Central memory CD8-positive, alpha-beta T cell (primary cell): ENCODE data around the gene OSBPL10.

ENCODE experiments used
- ATAC-seq: fragments of 150-1000 bp; cut with Tn5 transposase; replicated peaks from 2 replicates; pipeline ENCODE4 v1.10.0; 2022; ENCODE audit warnings: mild to moderate bottlenecking, moderate FRiP score, moderate number of reproducible peaks; ENCODE audit not compliant: poor library complexity, severe bottlenecking; ENCODE audit errors: extremely low read depth
- DNase-seq, 2 donors: peaks; one replicate each; pipeline ENCODE4 v3.0.0; 2021; ENCODE audit warnings: low spot score in 2 of 2
- H3K27ac Mint-ChIP-seq: one replicate; pipeline ENCODE4 v1.8.0; 2022; ENCODE audit warnings: low read depth, mild to moderate bottlenecking, moderate library complexity, mixed read lengths
- H3K27me3 Mint-ChIP-seq: one replicate; pipeline ENCODE4 v1.8.0; 2022; ENCODE audit warnings: mixed read lengths
- H3K36me3 Mint-ChIP-seq: one replicate; pipeline ENCODE4 v1.8.0; 2022; ENCODE audit warnings: mild to moderate bottlenecking, moderate library complexity, mixed read lengths; ENCODE audit not compliant: insufficient read depth
- H3K4me1 Mint-ChIP-seq: one replicate; pipeline ENCODE4 v1.8.0; 2022; ENCODE audit warnings: mixed read lengths
- H3K4me3 Mint-ChIP-seq: one replicate; pipeline ENCODE4 v1.8.0; 2022; ENCODE audit warnings: mild to moderate bottlenecking, moderate library complexity, mixed read lengths
- H3K9me3 Mint-ChIP-seq: one replicate; pipeline ENCODE4 v1.8.0; 2022; ENCODE audit warnings: mixed read lengths

The OSBPL10 gene

GRCh38 chr3:31629054-31629453, 352.0 kb downstream of the OSBPL10 start:
- Mint-ChIP-seq H3K27ac (no peak overlapping the region), H3K9me3 (no peaks in the 10 kb centered on the region), H3K4me1 (peaks cover 5% of the 10 kb centered on the region), H3K27me3 (no peaks in the 10 kb centered on the region), H3K4me3 (no peak overlapping the region), H3K36me3 (peaks cover 66% of the 10 kb centered on the region)
- ATAC-seq: no peak
- no peak for DNase-seq

- DNase-seq (no peak), ATAC-seq (no peak)
- Mint-ChIP-seq H3K4me3 (no peak overlapping the region), H3K27me3 (no peaks in the 10 kb centered on the region), H3K36me3 (peaks cover 51% of the 10 kb centered on the region), H3K4me1 (peaks cover 19% of the 10 kb centered on the region), H3K9me3 (no peaks in the 10 kb centered on the region), H3K27ac (no peak overlapping the region)
Observed at GRCh38 chr3:31625358-31625757, 355.7 kb downstream of the OSBPL10 start.

- Mint-ChIP-seq H3K27ac (peak overlapping the region; percentile 20), H3K4me3 (no peak overlapping the region), H3K27me3 (no peaks in the 10 kb centered on the region), H3K36me3 (peaks cover 47% of the 10 kb centered on the region), H3K9me3 (no peaks in the 10 kb centered on the region), H3K4me1 (peaks cover 19% of the 10 kb centered on the region)
- ATAC-seq (no peak), DNase-seq (no peak)
Observed at GRCh38 chr3:31624083-31624709, 356.9 kb downstream of the OSBPL10 start.

- DNase-seq (no peak), ATAC-seq (no peak)
- Mint-ChIP-seq H3K9me3 (no peaks in the 10 kb centered on the region), H3K4me3 (no peak overlapping the region), H3K4me1 (peaks cover 19% of the 10 kb centered on the region), H3K27me3 (no peaks in the 10 kb centered on the region), H3K27ac (no peak overlapping the region), H3K36me3 (peaks cover 48% of the 10 kb centered on the region)
Observed at GRCh38 chr3:31622636-31623288, 358.3 kb downstream of the OSBPL10 start.

- peaks cover 19% of the 10 kb centered on the region for H3K4me1 Mint-ChIP-seq
- no peaks in the 10 kb centered on the region for H3K9me3 Mint-ChIP-seq
- H3K27ac Mint-ChIP-seq: no peak overlapping the region
- ATAC-seq (no peak), DNase-seq (no peak)
- no peaks in the 10 kb centered on the region for H3K27me3 Mint-ChIP-seq
- peaks cover 43% of the 10 kb centered on the region for H3K36me3 Mint-ChIP-seq
- H3K4me3 Mint-ChIP-seq: no peak overlapping the region
Observed at GRCh38 chr3:31621314-31621713, 359.7 kb downstream of the OSBPL10 start.

GRCh38 chr3:31620656-31621055, 360.4 kb downstream of the OSBPL10 start:
- Mint-ChIP-seq H3K4me1 (peaks cover 19% of the 10 kb centered on the region), H3K4me3 (no peak overlapping the region), H3K9me3 (no peaks in the 10 kb centered on the region), H3K27me3 (no peaks in the 10 kb centered on the region), H3K36me3 (peaks cover 39% of the 10 kb centered on the region), H3K27ac (no peak overlapping the region)
- ATAC-seq: no peak
- DNase-seq: no peak

- no peaks in the 10 kb centered on the region for H3K27me3 Mint-ChIP-seq
- no peak overlapping the region for H3K4me3 Mint-ChIP-seq
- peaks cover 21% of the 10 kb centered on the region for H3K36me3 Mint-ChIP-seq
- ATAC-seq: no peak
- H3K4me1 Mint-ChIP-seq: peaks cover 31% of the 10 kb centered on the region
- no peaks in the 10 kb centered on the region for H3K9me3 Mint-ChIP-seq
- no peak for DNase-seq
- H3K27ac Mint-ChIP-seq: no peak overlapping the region
Observed at GRCh38 chr3:31616711-31617110, 364.4 kb downstream of the OSBPL10 start.

- H3K27me3 Mint-ChIP-seq: no peaks in the 10 kb centered on the region
- H3K4me3 Mint-ChIP-seq: no peak overlapping the region
- no peak overlapping the region for H3K27ac Mint-ChIP-seq
- DNase-seq: no peak
- no peaks in the 10 kb centered on the region for H3K9me3 Mint-ChIP-seq
- H3K4me1 Mint-ChIP-seq: peaks cover 32% of the 10 kb centered on the region
- peaks cover 19% of the 10 kb centered on the region for H3K36me3 Mint-ChIP-seq
- no peak for ATAC-seq
Observed at GRCh38 chr3:31615071-31615875, 365.8 kb downstream of the OSBPL10 start.

GRCh38 chr3:31614162-31614921, 366.7 kb downstream of the OSBPL10 start:
- H3K4me1 Mint-ChIP-seq: peaks cover 32% of the 10 kb centered on the region
- no peak for ATAC-seq
- no peak overlapping the region for H3K27ac Mint-ChIP-seq

GRCh38 chr3:31613654-31614053, 367.4 kb downstream of the OSBPL10 start:
- DNase-seq: no peak
- Mint-ChIP-seq H3K36me3 (peaks cover 15% of the 10 kb centered on the region), H3K9me3 (no peaks in the 10 kb centered on the region), H3K27me3 (no peaks in the 10 kb centered on the region), H3K27ac (no peak overlapping the region), H3K4me3 (no peak overlapping the region), H3K4me1 (peaks cover 37% of the 10 kb centered on the region)
- no peak for ATAC-seq

More at GRCh38 chr3:31614162-31614921, 366.7 kb downstream of the OSBPL10 start:
- peaks cover 18% of the 10 kb centered on the region for H3K36me3 Mint-ChIP-seq
- H3K27me3 Mint-ChIP-seq: no peaks in the 10 kb centered on the region
- no peak for DNase-seq
- H3K4me3 Mint-ChIP-seq: no peak overlapping the region
- H3K9me3 Mint-ChIP-seq: no peaks in the 10 kb centered on the region

GRCh38 chr3:31613177-31613576, 367.9 kb downstream of the OSBPL10 start:
- Mint-ChIP-seq H3K27me3 (no peaks in the 10 kb centered on the region), H3K9me3 (no peaks in the 10 kb centered on the region), H3K4me1 (peaks cover 42% of the 10 kb centered on the region), H3K27ac (no peak overlapping the region), H3K36me3 (peaks cover 13% of the 10 kb centered on the region), H3K4me3 (no peak overlapping the region)
- ATAC-seq (no peak), DNase-seq (no peak)
